Heart right ventricle (tissue), 16 donors: ENCODE results near the gene OGFR. TPM values are rescaled to one million over a fixed set of nuclear protein-coding genes. Genes with fewer than 3 reads are reported as not detected.

Experiments
- ATAC-seq, 8 donors: fragments of 200-7000 bp; cut with Tn5 transposase; one replicate each; pipeline ENCODE4 v1.9.1; 2020; ENCODE audit warnings: mild to moderate bottlenecking in 8 of 8, moderate library complexity in 8 of 8, moderate number of reproducible peaks in 1 of 8
- DNase-seq, 2 donors: peaks; one replicate each; pipeline ENCODE4 v3.0.0-alpha.2; 2020
- H3K27ac ChIP-seq, 10 donors: fragments of 200-600 bp; sonication (generic) in 2 of 10; one replicate each; pipeline versions ENCODE4 v1.5.0 to v1.8.0; 2020 to 2022; ENCODE audit warnings: mild to moderate bottlenecking in 3 of 10
- H3K27me3 ChIP-seq, 7 donors: fragments of 200-600 bp; one replicate each; pipeline ENCODE4 v1.8.0; 2021 to 2022; ENCODE audit warnings: mild to moderate bottlenecking in 2 of 7
- H3K36me3 ChIP-seq, 9 donors: fragments of 200-600 bp; sonication (generic) in 1 of 9; one replicate each; pipeline versions ENCODE4 v1.5.0 to v1.8.0; 2020 to 2022; ENCODE audit warnings: mild to moderate bottlenecking in 2 of 9
- H3K4me1 ChIP-seq, 9 donors: fragments of 200-600 bp; sonication (generic) in 1 of 9; one replicate each; pipeline versions ENCODE4 v1.5.0 to v1.8.0; 2020 to 2022; ENCODE audit warnings: mild to moderate bottlenecking in 4 of 9
- H3K4me3 ChIP-seq, 10 donors: fragments of 200-600 bp; sonication (generic) in 2 of 10; one replicate each; pipeline versions ENCODE4 v1.5.0 to v1.8.0; 2020 to 2022; ENCODE audit warnings: mild to moderate bottlenecking in 7 of 10, moderate library complexity in 2 of 10
- H3K9me3 ChIP-seq, 11 donors: fragments of 200-600 bp in 10 of 11; sonication (generic) in 2 of 11; one replicate each; pipeline versions ENCODE4 v1.5.0 to v1.8.0; 2013 to 2022; ENCODE audit warnings: mild to moderate bottlenecking in 2 of 11, control low read depth in 1 of 11, moderate library complexity in 1 of 11
- WGBS, 2 donors: extraction: QIAGEN DNeasy Blood & Tissue Kit; methylation state at CpG; one replicate each; pipeline ENCODE4 v1.1.7; 2013; ENCODE audit warnings: inconsistent platforms in 1 of 2; 5-methylcytosine and 5-hydroxymethylcytosine counted together
- intact Hi-C, 10 donors: fragments of 100-400 bp; cut with DNase I; formaldehyde crosslinking; loops; one replicate each; pipeline versions ENCODE4 v1.11.1 to v1.14.2; 2022
- polyA plus RNA-seq, 2 donors: library from polyadenylated mRNA; stranded (reverse); fragments of 200-250 nt; gene quantifications; one replicate each; pipeline ENCODE4 v1.2.3, GENCODE V29; 2013
- total RNA-seq, 10 donors: library from RNA; stranded (reverse); fragmentation: NEBNext Ultra II Directional in 3 of 10; extraction: Animal tissue kit (Norgen Biotek cat#: 25700) in 3 of 10; gene quantifications; one replicate each; pipeline versions ENCODE4 v1.2.1 to v1.2.4, GENCODE V29; 2021 to 2023
- TF ChIP-seq, protein P1 (sequence below), 9 donors: fragments of 200-600 bp; sonication (generic) in 2 of 9; IDR thresholded peaks; one replicate each; pipeline versions ENCODE4 v1.5.0 to v1.8.0; 2021 to 2022; ENCODE audit warnings: antibody characterized with exemption in 9 of 9, mild to moderate bottlenecking in 5 of 9, moderate library complexity in 1 of 9
- donor health status: Arrhythmogenic right ventricular cardiomyopathy.
- donor health status: ischemic (EF 13 %, LVEDD 7.1; RV severe dilation, severe dysfunction).
- donor health status: healthy with polysubstance abuse.
- donor health status: DM: no; HTN: yes; CAD: no.
- donor health status: DM: no; HTN: no; CAD: no.
- donor health status: ischemic (EF 25% LVEDD 6.9; RV normal size, moderate dysfunction).
- donor health status: ischemic (EF 25% LVEDD 5.7; RV mildly dilated, moderate dysfunction).
- donor health status: healthy.
- donor health status: DM: yes; HTN: yes; CAD: no.
- donor health status: Ischemic cardiomyopathy.
- donor health status: ischemic (EF 35%, LVEDD 5.7; RV mildly dilated, moderate dysfunction).
- donor health status: nonischemic (EF 11% LVEDD 7.7; RV severe dilation, severe dysfunction).
- donor health status: DM: yes; HTN: yes; CAD: no.
- donor health status: PGD.
- donor health status: ischemic (EF 29% LVEDD 5.4; RV normal size, mild dysfunction).
- donor health status: nonischemic (EF 23%, LVEDD 6.1; RV moderate dilation, normal function).

Gene OGFR
- total and polyA plus RNA-seq, 12 donors, result 13.0 to 37.5 (median 17.5) TPM

DNA sequence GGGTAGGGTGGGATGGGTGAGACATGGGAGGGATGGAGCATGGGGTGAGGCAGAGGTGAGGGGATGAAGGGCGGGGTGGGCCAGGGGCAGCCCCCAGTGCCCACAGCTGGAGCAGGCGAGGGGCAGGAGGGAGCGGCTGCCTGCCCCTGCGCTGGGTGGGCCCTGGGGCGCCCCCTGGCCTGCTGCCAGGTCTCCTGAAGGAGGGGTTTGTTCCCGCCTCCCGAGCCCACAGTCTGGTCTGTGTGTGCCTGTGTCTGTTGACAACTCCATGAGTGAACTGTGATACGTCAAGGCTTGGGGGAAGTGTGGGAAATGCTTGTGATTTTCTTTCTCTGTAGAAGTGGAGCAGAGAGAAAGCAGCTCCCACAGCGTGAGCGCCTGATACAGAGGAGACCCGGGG lies 19.2 kb upstream of the OGFR start:
- no peaks in the 10 kb centered on the region for H3K27me3 ChIP-seq
- intact Hi-C loops, result loop anchor here in 1 of 10 donors (5.0 kb wide), 2 partner anchors 113 to 283 kb away; no protein-coding TSS in a partner anchor
- no peaks in the 10 kb centered on the region for H3K9me3 ChIP-seq
- H3K4me1 ChIP-seq, result peaks cover 3 to 27% (median 15%) of the 10 kb centered on the region in 9 donors
- no peaks in the 10 kb centered on the region for H3K36me3 ChIP-seq
- WGBS, 2 donors, result 49 to 66% methylated on average over 11 of the region's 11 CpGs
- no peak overlapping the region for H3K27ac ChIP-seq
- H3K4me3 ChIP-seq, result no peak overlapping the region
- TF ChIP-seq, protein P1, sequence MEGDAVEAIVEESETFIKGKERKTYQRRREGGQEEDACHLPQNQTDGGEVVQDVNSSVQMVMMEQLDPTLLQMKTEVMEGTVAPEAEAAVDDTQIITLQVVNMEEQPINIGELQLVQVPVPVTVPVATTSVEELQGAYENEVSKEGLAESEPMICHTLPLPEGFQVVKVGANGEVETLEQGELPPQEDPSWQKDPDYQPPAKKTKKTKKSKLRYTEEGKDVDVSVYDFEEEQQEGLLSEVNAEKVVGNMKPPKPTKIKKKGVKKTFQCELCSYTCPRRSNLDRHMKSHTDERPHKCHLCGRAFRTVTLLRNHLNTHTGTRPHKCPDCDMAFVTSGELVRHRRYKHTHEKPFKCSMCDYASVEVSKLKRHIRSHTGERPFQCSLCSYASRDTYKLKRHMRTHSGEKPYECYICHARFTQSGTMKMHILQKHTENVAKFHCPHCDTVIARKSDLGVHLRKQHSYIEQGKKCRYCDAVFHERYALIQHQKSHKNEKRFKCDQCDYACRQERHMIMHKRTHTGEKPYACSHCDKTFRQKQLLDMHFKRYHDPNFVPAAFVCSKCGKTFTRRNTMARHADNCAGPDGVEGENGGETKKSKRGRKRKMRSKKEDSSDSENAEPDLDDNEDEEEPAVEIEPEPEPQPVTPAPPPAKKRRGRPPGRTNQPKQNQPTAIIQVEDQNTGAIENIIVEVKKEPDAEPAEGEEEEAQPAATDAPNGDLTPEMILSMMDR (IDR thresholded peaks at IDR 0.05), result no peak
- no peak for ATAC-seq
- DNase-seq, result no peak

DNA sequence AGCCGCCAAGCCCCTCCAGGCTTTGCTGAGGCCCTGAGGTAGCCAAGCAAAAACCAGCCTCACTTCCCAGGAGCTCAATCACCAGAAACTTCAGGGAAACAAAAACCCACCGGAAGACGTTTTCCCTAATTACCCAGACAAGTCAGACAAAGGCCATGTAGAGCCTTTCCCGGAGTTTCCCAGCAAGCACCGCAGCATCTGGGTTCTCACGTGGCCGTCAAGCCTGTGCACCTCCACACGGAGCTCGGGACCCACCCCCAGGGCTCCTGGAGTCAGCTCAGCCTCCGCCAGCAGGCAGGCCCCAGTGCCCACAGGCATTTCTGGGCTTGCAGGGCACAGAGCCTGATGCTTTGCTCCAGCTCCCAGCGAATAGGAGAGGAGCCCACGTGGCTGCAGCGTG lies 18.5 kb upstream of the OGFR start:
- DNase-seq (no peak), ATAC-seq (no peak)
- Histone ChIP-seq H3K4me3 (no peak overlapping the region), H3K36me3 (no peaks in the 10 kb centered on the region), H3K27ac (no peak overlapping the region), H3K4me1 (peaks cover 3 to 28% (median 18%) of the 10 kb centered on the region in 9 donors), H3K27me3 (no peaks in the 10 kb centered on the region), H3K9me3 (no peaks in the 10 kb centered on the region)
- TF ChIP-seq, protein P1 (IDR thresholded peaks at IDR 0.05), result no peak
- 77 to 79% methylated on average over 13 of the region's 13 CpGs for WGBS, 2 donors
- intact Hi-C loops, result loop anchor here in 1 of 10 donors (5.0 kb wide), 2 partner anchors 114 to 284 kb away; no protein-coding TSS in a partner anchor

DNA sequence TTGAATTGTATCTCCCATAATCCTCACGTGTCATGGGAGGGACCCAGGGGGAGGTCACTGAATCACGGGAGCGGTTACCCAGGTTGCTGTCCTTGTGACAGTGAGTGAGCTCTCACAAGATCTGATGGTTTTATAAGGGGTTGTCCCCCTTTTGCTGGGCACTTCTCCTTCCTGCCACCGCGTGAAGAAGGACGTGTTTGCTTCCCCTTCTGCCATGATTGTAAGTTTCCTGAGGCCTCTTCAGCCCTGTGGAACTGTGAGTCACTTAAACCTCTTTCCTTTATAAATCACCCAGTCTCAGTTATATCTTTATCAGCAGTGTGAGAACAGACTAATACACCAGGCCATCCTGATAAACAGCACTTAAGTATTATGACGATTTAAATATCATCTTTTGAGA lies 17.3 kb upstream of the OGFR start:
- H3K27ac ChIP-seq, result no peak overlapping the region
- H3K9me3 ChIP-seq, result no peaks in the 10 kb centered on the region
- 75 to 81% methylated on average over 7 of the region's 7 CpGs for WGBS, 2 donors
- intact Hi-C loops, result loop anchor here in 1 of 10 donors (5.0 kb wide), 2 partner anchors 115 to 285 kb away; no protein-coding TSS in a partner anchor
- H3K4me1 ChIP-seq, result peaks cover 6 to 31% (median 22%) of the 10 kb centered on the region in 9 donors
- TF ChIP-seq, protein P1 (IDR thresholded peaks at IDR 0.05), result no peak
- DNase-seq (no peak), ATAC-seq (no peak)
- no peaks in the 10 kb centered on the region for H3K36me3 ChIP-seq
- no peaks in the 10 kb centered on the region for H3K27me3 ChIP-seq
- no peak overlapping the region for H3K4me3 ChIP-seq

DNA sequence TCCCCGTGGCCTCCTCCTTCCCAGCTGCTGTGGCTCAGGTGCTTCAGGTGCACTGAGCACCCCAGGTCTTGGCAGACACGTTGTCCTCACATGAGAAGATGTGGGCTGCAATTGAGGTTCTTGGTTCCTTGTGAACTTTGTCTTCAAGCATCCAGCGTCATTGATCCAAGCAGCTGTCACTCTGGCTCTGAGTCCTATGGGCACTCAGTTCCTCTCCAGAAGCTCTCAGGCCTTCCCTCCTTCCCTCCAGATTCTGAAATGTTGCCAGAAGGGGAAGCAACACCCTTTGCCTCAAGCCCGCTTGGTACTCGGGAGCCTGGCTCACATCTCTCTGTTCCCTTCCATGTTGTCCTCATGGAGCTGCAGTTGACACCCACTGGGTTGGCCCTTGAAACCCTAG lies 16.8 kb upstream of the OGFR start:
- 83 to 91% methylated on average over 5 of the region's 5 CpGs for WGBS, 2 donors
- DNase-seq (no peak), ATAC-seq (no peak)
- H3K27ac ChIP-seq, result no peak overlapping the region
- TF ChIP-seq, protein P1 (IDR thresholded peaks at IDR 0.05), result no peak
- H3K27me3 ChIP-seq, result no peaks in the 10 kb centered on the region
- H3K9me3 ChIP-seq, result no peaks in the 10 kb centered on the region
- H3K4me3 ChIP-seq, result no peak overlapping the region
- intact Hi-C loops, result loop anchor here in 2 of 10 donors (2.0 to 5.0 kb wide), 3 partner anchors 116 to 286 kb away; no protein-coding TSS in a partner anchor
- H3K36me3 ChIP-seq, result no peaks in the 10 kb centered on the region
- H3K4me1 ChIP-seq, result peaks cover 5 to 25% (median 16%) of the 10 kb centered on the region in 9 donors
